PC-3 (cell line): ENCODE measurements around the gene RAB7B. TPM values are rescaled to one million over a fixed set of nuclear protein-coding genes. Genes with fewer than 3 reads are reported as not detected.

ENCODE experiments used
- ATAC-seq: fragments of 200-7000 bp; cut with Tn5 transposase; 2 replicates; pipeline ENCODE4 v1.9.1; 2020; ENCODE audit warnings: mild to moderate bottlenecking, moderate library complexity
- BruUV-seq: library from RNA; stranded (reverse); fragments of 400-500 nt; replicated peaks from 2 replicates; lab custom pipeline; 2021; lab: Mats Ljungman, UMichigan
- CTCF ChIA-PET: fragments of 300-600 bp; sonication (Branson Sonifier 250); formaldehyde crosslinking; loops from one replicate; lab custom pipeline; 2022; ENCODE audit warnings: antibody characterized with exemption; lab: Charles Lee
- POLR2A ChIA-PET: fragments of 300-600 bp; sonication (Branson Sonifier 250); formaldehyde crosslinking; loops from one replicate; lab custom pipeline; 2022; ENCODE audit warnings: antibody characterized with exemption; ENCODE audit not compliant: unreplicated experiment; lab: Charles Lee
- DNase-seq: peaks from one replicate; pipeline ENCODE4 v3.0.0-alpha.2; 2015
- H2AFZ ChIP-seq: fragments of 300-600 bp; sonication (generic); 2 replicates; pipeline ENCODE4 v1.6.0; 2016; ENCODE audit warnings: antibody characterized with exemption, low read length
- H3F3A ChIP-seq: fragments of 300-600 bp; sonication (generic); one replicate; pipeline ENCODE4 v1.6.0; 2017; ENCODE audit warnings: antibody characterized with exemption, low read length, control low read depth, mild to moderate bottlenecking; ENCODE audit not compliant: unreplicated experiment
- H3K27ac ChIP-seq: fragments of 300-600 bp; sonication (generic); 2 replicates; pipeline ENCODE4 v1.5.1; 2016; ENCODE audit warnings: mild to moderate bottlenecking, low read length
- H3K27me3 ChIP-seq: fragments of 300-600 bp; sonication (generic); 2 replicates; pipeline ENCODE4 v1.6.1; 2016; ENCODE audit warnings: low read length, mixed read lengths
- H3K36me3 ChIP-seq: fragments of 300-600 bp; sonication (generic); 2 replicates; pipeline ENCODE4 v1.6.1; 2016; ENCODE audit warnings: low read depth, mixed run types, low read length, mixed read lengths
- H3K4me1 ChIP-seq: fragments of 300-600 bp; sonication (generic); 2 replicates; pipeline ENCODE4 v1.5.1; 2016; ENCODE audit warnings: low read length; ENCODE audit not compliant: insufficient read depth
- H3K4me2 ChIP-seq: fragments of 300-600 bp; sonication (generic); 2 replicates; pipeline ENCODE4 v1.6.0; 2016; ENCODE audit warnings: low read length
- H3K4me3 ChIP-seq: fragments of 300-600 bp; sonication (generic); 2 replicates; pipeline ENCODE4 v1.5.1; 2016; ENCODE audit warnings: mild to moderate bottlenecking, low read length, mixed read lengths
- H3K79me2 ChIP-seq: fragments of 300-600 bp; sonication (generic); 2 replicates; pipeline ENCODE4 v1.6.1; 2017; ENCODE audit warnings: low read length, mixed read lengths
- H3K9ac ChIP-seq: fragments of 300-600 bp; sonication (generic); 2 replicates; pipeline ENCODE4 v1.6.0; 2016; ENCODE audit warnings: mild to moderate bottlenecking, low read length
- H3K9me2 ChIP-seq: fragments of 300-600 bp; sonication (generic); replicated peaks from 2 replicates; pipeline ENCODE4 v1.6.1; 2016; ENCODE audit warnings: mixed run types, low read length, mixed read lengths
- H3K9me3 ChIP-seq: fragments of 300-600 bp; sonication (generic); 2 replicates; pipeline ENCODE4 v1.6.1; 2016; ENCODE audit warnings: low read length, mixed read lengths
- H4K20me1 ChIP-seq: fragments of 300-600 bp; sonication (generic); 2 replicates; pipeline ENCODE4 v1.6.1; 2016; ENCODE audit warnings: low read length, mixed read lengths
- CTCF ChIP-seq: fragments of 300-600 bp; sonication (generic); conservative IDR thresholded peaks from 2 replicates; pipeline ENCODE4 v1.5.1; 2017; ENCODE audit warnings: antibody characterized with exemption, low read depth, mild to moderate bottlenecking, low read length
- EZH2 ChIP-seq: fragments of 300-600 bp; sonication (generic); IDR thresholded peaks from one replicate; pipeline ENCODE4 v1.6.1; 2017; ENCODE audit warnings: antibody characterized with exemption, mild to moderate bottlenecking, low read length; ENCODE audit not compliant: unreplicated experiment
- EZH2phosphoT487 ChIP-seq: fragments of 300-600 bp; sonication (generic); IDR thresholded peaks from 2 replicates; pipeline ENCODE4 v1.6.1; 2018; ENCODE audit warnings: mild to moderate bottlenecking, antibody characterized with exemption, low read length, borderline replicate concordance
- intact Hi-C: fragments of 100-400 bp; cut with micrococcal nuclease; formaldehyde crosslinking; loops from 2 replicates; pipeline ENCODE4 v1.9.0; 2023
- total RNA-seq: library from RNA; depleted of rRNA; stranded (reverse); fragments of >200 nt; gene quantifications from 2 replicates; pipeline ENCODE4 v1.2.3, GENCODE V29; 2014

Gene RAB7B
- total RNA-seq, 1 experiment from 2014 or later = not detected

- intact Hi-C loops = no loop called here
- CTCF ChIA-PET = no interaction called here
- H3K4me2 ChIP-seq = no peak overlapping the region
Observed at GRCh38 chr1:206003854-206004800, 932 bp upstream of the RAB7B start.

GRCh38 chr1:206002160-206002559, 1.0 kb downstream of the RAB7B start:
- Histone ChIP-seq H3K9me2 (no peaks in the 10 kb centered on the region), H4K20me1 (no peaks in the 10 kb centered on the region), H3F3A (no peaks in the 10 kb centered on the region), H2AFZ (no peak overlapping the region), H3K27ac (no peak overlapping the region), H3K27me3 (peaks cover 6% of the 10 kb centered on the region), H3K9ac (no peak overlapping the region), H3K4me3 (no peak overlapping the region), H3K4me1 (peaks cover 19% of the 10 kb centered on the region), H3K36me3 (no peaks in the 10 kb centered on the region), H3K9me3 (no peaks in the 10 kb centered on the region), H3K4me2 (0 out of 2 replicates have a peak overlapping the region, but pooled peaks have one; percentile 48), H3K79me2 (no peaks in the 10 kb centered on the region)
- BruUV-seq = no TSS peak
- no peak for DNase-seq
- intact Hi-C loops = no loop called here
- TF ChIP-seq EZH2phosphoT487 (no peak), CTCF (no peak), EZH2 (no peak)
- ATAC-seq = no peak
- CTCF ChIA-PET = interaction anchor here (1.3 kb wide), 1 partner anchor 25 kb away, joined by 9 read pairs; no protein-coding TSS in a partner anchor
- POLR2A ChIA-PET = no interaction called here

More at GRCh38 chr1:206003854-206004800, 932 bp upstream of the RAB7B start:
- no peaks in the 10 kb centered on the region for H3F3A ChIP-seq
- POLR2A ChIA-PET = no interaction called here
- H3K4me3 ChIP-seq = no peak overlapping the region
- TF ChIP-seq EZH2 = no peak
- TF ChIP-seq EZH2phosphoT487 = no peak
- TF ChIP-seq CTCF = no peak
- no peaks in the 10 kb centered on the region for H3K79me2 ChIP-seq
- no peak overlapping the region for H3K27ac ChIP-seq
- no peak overlapping the region for H3K9ac ChIP-seq
- no peak for DNase-seq
- ATAC-seq = no peak
- no peaks in the 10 kb centered on the region for H3K9me3 ChIP-seq
- no peaks in the 10 kb centered on the region for H4K20me1 ChIP-seq
- no peak overlapping the region for H2AFZ ChIP-seq
- no peaks in the 10 kb centered on the region for H3K9me2 ChIP-seq
- peaks cover 19% of the 10 kb centered on the region for H3K4me1 ChIP-seq
- peaks cover under 1% of the 10 kb centered on the region; the same call in 1 of the 2 replicates for H3K27me3 ChIP-seq
- no peaks in the 10 kb centered on the region for H3K36me3 ChIP-seq
- no TSS peak for BruUV-seq

- peaks cover 9% of the 10 kb centered on the region for H3K27me3 ChIP-seq
- H3F3A ChIP-seq = no peaks in the 10 kb centered on the region
- intact Hi-C loops = no loop called here
- H3K4me3 ChIP-seq = no peak overlapping the region
- BruUV-seq = no TSS peak
- no peaks in the 10 kb centered on the region for H3K9me3 ChIP-seq
- no peak overlapping the region for H3K9ac ChIP-seq
- H3K79me2 ChIP-seq = no peaks in the 10 kb centered on the region
- H3K4me1 ChIP-seq = peaks cover 19% of the 10 kb centered on the region
- ChIA-PET POLR2A (interaction anchor here (0.5 kb wide), 1 partner anchor 124 kb away, joined by 5 read pairs; no protein-coding TSS in a partner anchor), CTCF (interaction anchor here (1.3 kb wide), 1 partner anchor 24 kb away, joined by 9 read pairs; no protein-coding TSS in a partner anchor)
- no peak overlapping the region for H3K27ac ChIP-seq
- no peaks in the 10 kb centered on the region for H3K36me3 ChIP-seq
- no peaks in the 10 kb centered on the region for H3K9me2 ChIP-seq
- no peak for TF ChIP-seq EZH2
- ATAC-seq = peak; percentile 94
- DNase-seq = peak; percentile 92
- H3K4me2 ChIP-seq = peak overlapping the region; percentile 48
- H4K20me1 ChIP-seq = no peaks in the 10 kb centered on the region
- peak overlapping the region; percentile 14; the same call in 1 of the 2 replicates for H2AFZ ChIP-seq
Observed at GRCh38 chr1:206001476-206001888, 1.7 kb downstream of the RAB7B start.
